Panc1 (cell line): Measurements from ENCODE around the gene SFT2D2. TPM values are rescaled to one million over a fixed set of nuclear protein-coding genes. Genes with fewer than 3 reads are reported as not detected.
A peak's percentile ranks its signal among the peaks of the same experiment; 100 is the strongest.

Experiments
- ATAC-seq: fragments of 200-7000 bp; cut with Tn5 transposase; 2 replicates; pipeline ENCODE4 v1.9.1; 2020; ENCODE audit warnings: mild to moderate bottlenecking, moderate library complexity
- BruUV-seq: library from RNA; stranded (reverse); fragments of 400-500 nt; replicated peaks from 2 replicates; lab custom pipeline; 2021; lab: Mats Ljungman, UMichigan
- CTCF ChIA-PET: fragments of 300-600 bp; sonication (Branson Sonifier 250); formaldehyde crosslinking; loops from one replicate; lab custom pipeline; 2022; ENCODE audit warnings: antibody characterized with exemption; lab: Charles Lee
- POLR2A ChIA-PET: fragments of 300-600 bp; sonication (Branson Sonifier 250); formaldehyde crosslinking; loops from one replicate; lab custom pipeline; 2022; ENCODE audit warnings: antibody characterized with exemption; lab: Charles Lee
- DNase-seq: peaks from one replicate; pipeline ENCODE4 v3.0.0-alpha.2; 2010; ENCODE audit warnings: low read depth, low spot score
- H3K27ac ChIP-seq: 2 replicates; pipeline ENCODE4 v1.5.1; 2011; ENCODE audit warnings: mild to moderate bottlenecking, low read length, inconsistent platforms
- H3K27me3 ChIP-seq: fragments of 200-500 bp; sonication (Bioruptor generic); 2 replicates; pipeline ENCODE4 v1.6.0; 2014; ENCODE audit warnings: low read length, inconsistent platforms; ENCODE audit not compliant: control insufficient read depth, insufficient read depth
- H3K36me3 ChIP-seq: fragments of 200-500 bp; sonication (Bioruptor generic); 2 replicates; pipeline ENCODE4 v1.5.1; 2014; ENCODE audit warnings: inconsistent platforms, mild to moderate bottlenecking, low read length, moderate library complexity; ENCODE audit not compliant: control insufficient read depth, insufficient read depth
- H3K4me1 ChIP-seq: 2 replicates; pipeline ENCODE4 v1.5.1; 2011; ENCODE audit warnings: inconsistent platforms, mild to moderate bottlenecking, low read length, moderate library complexity; ENCODE audit not compliant: control insufficient read depth, insufficient read depth
- H3K4me3 ChIP-seq, 2 experiments: 2 replicates each; pipeline ENCODE4 v1.5.1; 2011 to 2012; ENCODE audit warnings: low read depth in 2 of 2, low read length in 2 of 2, mild to moderate bottlenecking in 2 of 2, inconsistent platforms in 1 of 2, moderate library complexity in 1 of 2
- H3K9me3 ChIP-seq: fragments of 200-500 bp; sonication (Bioruptor generic); 2 replicates; pipeline ENCODE4 v1.5.1; 2014; ENCODE audit warnings: low read depth, mild to moderate bottlenecking, inconsistent platforms, low read length, moderate library complexity; ENCODE audit not compliant: control insufficient read depth, insufficient read depth
- CTCF ChIP-seq: fragments of 450-650 bp; IDR thresholded peaks from 2 replicates; pipeline ENCODE4 v1.5.1; 2017; ENCODE audit warnings: mild to moderate bottlenecking
- POLR2AphosphoS5 ChIP-seq: IDR thresholded peaks from 2 replicates; pipeline ENCODE4 v1.6.1; 2012; ENCODE audit warnings: mild to moderate bottlenecking, low read depth, low read length, moderate library complexity
- SIN3A ChIP-seq: IDR thresholded peaks from 2 replicates; pipeline ENCODE4 v1.6.1; 2012; ENCODE audit warnings: low read depth, mild to moderate bottlenecking, low read length, moderate library complexity, borderline replicate concordance; ENCODE audit not compliant: insufficient read depth
- TCF7L2 ChIP-seq: IDR thresholded peaks from 2 replicates; pipeline ENCODE4 v1.6.1; 2011; ENCODE audit warnings: mild to moderate bottlenecking, low read depth, low read length, inconsistent platforms
- in situ Hi-C: cut with HindIII; loops from 2 replicates; pipeline ENCODE4 v1.10.0; 2016; ENCODE audit warnings: low sequenced_read_pairs, low pct_unique_long_range_greater_than_20kb
- intact Hi-C: fragments of 100-400 bp; cut with micrococcal nuclease; formaldehyde crosslinking; loops from one replicate; pipeline ENCODE4 v1.10.0; 2022; ENCODE audit not compliant: unreplicated experiment
- total RNA-seq: library from RNA; stranded (reverse); gene quantifications from one replicate; pipeline ENCODE4 v1.2.1, GENCODE V29; 2021; ENCODE audit not compliant: unreplicated experiment
- TF ChIP-seq, protein P1 (sequence below), 2 experiments: IDR thresholded peaks; 2 replicates each; pipeline ENCODE4 v1.6.1; 2011 to 2012; ENCODE audit warnings: low read depth in 2 of 2, control low read depth in 1 of 2, low read length in 1 of 2, mild to moderate bottlenecking in 1 of 2, moderate library complexity in 1 of 2; ENCODE audit not compliant: insufficient read depth in 1 of 2

The SFT2D2 gene
- total RNA-seq, 1 experiment from 2014 or later = 68.1 TPM

DNA sequence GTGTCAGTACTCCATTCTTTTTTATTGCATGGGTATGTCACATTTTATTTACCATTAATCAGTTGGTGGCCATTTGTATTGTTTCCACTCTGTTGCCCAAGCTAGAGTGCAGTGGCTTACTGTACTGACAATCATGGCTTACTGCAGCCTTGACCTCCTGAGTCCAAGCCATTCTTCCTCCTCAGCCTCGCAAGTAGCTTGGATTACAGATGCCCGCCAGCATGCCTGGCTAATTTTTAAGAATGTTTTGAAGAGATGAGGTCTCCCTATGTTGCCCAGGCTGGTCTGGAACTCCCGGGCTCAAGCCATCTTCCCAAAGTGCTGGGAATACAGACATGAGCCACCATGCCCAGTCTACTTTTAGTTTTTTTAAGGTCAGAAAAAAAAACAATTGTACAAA is 813 bp upstream of the SFT2D2 start:
- H3K4me1 ChIP-seq = peaks cover 27% of the 10 kb centered on the region
- CTCF ChIA-PET = interaction anchor here (0.5 kb wide), 1 partner anchor 80 kb away, joined by 6 read pairs; no protein-coding TSS in a partner anchor
- peak overlapping the region; percentile 85 for H3K4me3 ChIP-seq
- ATAC-seq (no peak), DNase-seq (no peak)
- intact Hi-C loops (no loop called here), in situ Hi-C loops (no loop called here)
- peaks cover 4% of the 10 kb centered on the region; the same call in 1 of the 2 replicates for H3K36me3 ChIP-seq
- peaks cover 4% of the 10 kb centered on the region; the same call in 1 of the 2 replicates for H3K9me3 ChIP-seq
- POLR2A ChIA-PET = no interaction called here
- no peak for TF ChIP-seq CTCF
- TF ChIP-seq TCF7L2 = no peak
- TF ChIP-seq, protein P1, sequence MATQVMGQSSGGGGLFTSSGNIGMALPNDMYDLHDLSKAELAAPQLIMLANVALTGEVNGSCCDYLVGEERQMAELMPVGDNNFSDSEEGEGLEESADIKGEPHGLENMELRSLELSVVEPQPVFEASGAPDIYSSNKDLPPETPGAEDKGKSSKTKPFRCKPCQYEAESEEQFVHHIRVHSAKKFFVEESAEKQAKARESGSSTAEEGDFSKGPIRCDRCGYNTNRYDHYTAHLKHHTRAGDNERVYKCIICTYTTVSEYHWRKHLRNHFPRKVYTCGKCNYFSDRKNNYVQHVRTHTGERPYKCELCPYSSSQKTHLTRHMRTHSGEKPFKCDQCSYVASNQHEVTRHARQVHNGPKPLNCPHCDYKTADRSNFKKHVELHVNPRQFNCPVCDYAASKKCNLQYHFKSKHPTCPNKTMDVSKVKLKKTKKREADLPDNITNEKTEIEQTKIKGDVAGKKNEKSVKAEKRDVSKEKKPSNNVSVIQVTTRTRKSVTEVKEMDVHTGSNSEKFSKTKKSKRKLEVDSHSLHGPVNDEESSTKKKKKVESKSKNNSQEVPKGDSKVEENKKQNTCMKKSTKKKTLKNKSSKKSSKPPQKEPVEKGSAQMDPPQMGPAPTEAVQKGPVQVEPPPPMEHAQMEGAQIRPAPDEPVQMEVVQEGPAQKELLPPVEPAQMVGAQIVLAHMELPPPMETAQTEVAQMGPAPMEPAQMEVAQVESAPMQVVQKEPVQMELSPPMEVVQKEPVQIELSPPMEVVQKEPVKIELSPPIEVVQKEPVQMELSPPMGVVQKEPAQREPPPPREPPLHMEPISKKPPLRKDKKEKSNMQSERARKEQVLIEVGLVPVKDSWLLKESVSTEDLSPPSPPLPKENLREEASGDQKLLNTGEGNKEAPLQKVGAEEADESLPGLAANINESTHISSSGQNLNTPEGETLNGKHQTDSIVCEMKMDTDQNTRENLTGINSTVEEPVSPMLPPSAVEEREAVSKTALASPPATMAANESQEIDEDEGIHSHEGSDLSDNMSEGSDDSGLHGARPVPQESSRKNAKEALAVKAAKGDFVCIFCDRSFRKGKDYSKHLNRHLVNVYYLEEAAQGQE (IDR thresholded peaks at IDR 0.05; ENCODE audit: insufficient read depth in 1 of 2, low read depth in 2 of 2, low read length in 1 of 2) = no peak
- no peak for TF ChIP-seq POLR2AphosphoS5
- no peak for TF ChIP-seq SIN3A
- H3K27ac ChIP-seq = peak overlapping the region; percentile 89
- no TSS peak for BruUV-seq
- H3K27me3 ChIP-seq = no peaks in the 10 kb centered on the region

GRCh38 chr1:168227620-168228019 is 1.8 kb downstream of the SFT2D2 start:
- no peak for ATAC-seq
- DNase-seq = no peak
- TF ChIP-seq CTCF (no peak), POLR2AphosphoS5 (no peak), SIN3A (no peak), TCF7L2 (no peak)
- TF ChIP-seq, protein P1 (IDR thresholded peaks at IDR 0.05; ENCODE audit: insufficient read depth in 1 of 2, low read depth in 2 of 2, low read length in 1 of 2) = no peak
- Histone ChIP-seq H3K27ac (peak overlapping the region; percentile 62), H3K9me3 (peaks cover 4% of the 10 kb centered on the region; the same call in 1 of the 2 replicates), H3K27me3 (no peaks in the 10 kb centered on the region), H3K36me3 (peaks cover 4% of the 10 kb centered on the region; the same call in 1 of the 2 replicates), H3K4me1 (peaks cover 27% of the 10 kb centered on the region), H3K4me3 (peak overlapping the region; percentile 85)
- ChIA-PET CTCF (interaction anchor here (0.6 kb wide), 1 partner anchor 18 kb away, joined by 12 read pairs; no protein-coding TSS in a partner anchor), POLR2A (no interaction called here)
- BruUV-seq = no TSS peak
- intact Hi-C loops = no loop called here
- in situ Hi-C loops = no loop called here
